HG03432 (cell line): ENCODE data around the gene RBMS1.

Experiments used
- ATAC-seq: cut with Tn5 transposase; IDR thresholded peaks from one replicate; pipeline ENCODE4 v1.9.1; 2021; ENCODE audit warnings: mild to moderate bottlenecking, moderate library complexity; ENCODE audit not compliant: unreplicated experiment

RBMS1 gene

DNA sequence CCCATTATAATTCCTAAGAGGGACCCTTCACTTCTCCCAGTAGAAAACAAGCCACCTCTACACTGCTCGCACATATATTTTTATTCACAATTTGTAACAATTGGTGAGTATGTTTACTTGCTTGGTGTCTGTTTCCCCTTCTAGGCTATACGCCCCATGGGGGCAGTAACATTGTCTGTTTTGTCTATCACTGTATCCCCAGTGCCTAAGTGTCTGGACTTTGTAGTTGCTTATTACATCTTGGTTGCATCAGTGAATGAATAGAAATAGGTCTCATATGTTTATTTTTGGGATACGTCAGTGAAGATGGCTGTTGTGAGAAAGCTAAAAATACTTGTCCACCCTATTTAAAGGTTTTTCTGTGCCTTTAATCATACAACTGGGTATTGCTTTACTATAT lies 206.1 kb downstream of the RBMS1 start:
- no peak for ATAC-seq

DNA sequence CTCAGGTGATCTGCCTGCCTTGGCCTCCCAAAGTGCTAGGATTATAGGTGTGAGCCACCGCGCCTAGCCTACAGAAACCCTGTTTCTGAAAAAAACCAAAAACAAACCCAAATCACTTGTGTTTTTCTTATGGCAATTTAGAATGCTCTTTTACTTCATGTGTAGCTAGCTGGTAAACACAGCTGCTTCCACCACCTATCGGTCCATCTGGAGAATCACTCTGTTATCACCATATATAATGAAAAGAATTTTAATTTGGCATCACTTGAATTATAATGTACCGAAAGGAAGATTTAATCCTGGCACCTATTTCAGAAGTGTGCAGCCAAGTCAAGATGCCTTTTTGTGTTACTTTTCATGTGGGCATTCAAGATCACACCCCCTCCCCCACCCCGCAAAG lies 207.1 kb downstream of the RBMS1 start:
- no peak for ATAC-seq

DNA sequence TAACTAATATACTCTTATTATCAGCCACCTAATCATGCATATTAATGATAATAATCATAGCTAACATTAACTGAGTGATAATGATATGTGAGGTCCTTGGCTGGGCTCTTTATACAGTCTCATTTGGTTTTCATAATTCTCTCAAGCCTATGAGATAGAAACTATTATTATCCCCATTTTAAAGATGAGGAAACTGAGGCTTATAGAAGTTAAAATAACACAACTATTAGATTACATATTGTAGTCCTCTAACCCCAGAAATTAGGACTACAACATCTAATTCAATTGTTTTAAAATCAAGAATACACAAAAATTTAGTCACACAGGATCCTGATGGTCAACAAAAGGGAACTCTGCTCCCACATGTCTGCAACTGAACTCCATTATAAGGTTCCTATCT lies 209.9 kb downstream of the RBMS1 start:
- ATAC-seq = no peak

DNA sequence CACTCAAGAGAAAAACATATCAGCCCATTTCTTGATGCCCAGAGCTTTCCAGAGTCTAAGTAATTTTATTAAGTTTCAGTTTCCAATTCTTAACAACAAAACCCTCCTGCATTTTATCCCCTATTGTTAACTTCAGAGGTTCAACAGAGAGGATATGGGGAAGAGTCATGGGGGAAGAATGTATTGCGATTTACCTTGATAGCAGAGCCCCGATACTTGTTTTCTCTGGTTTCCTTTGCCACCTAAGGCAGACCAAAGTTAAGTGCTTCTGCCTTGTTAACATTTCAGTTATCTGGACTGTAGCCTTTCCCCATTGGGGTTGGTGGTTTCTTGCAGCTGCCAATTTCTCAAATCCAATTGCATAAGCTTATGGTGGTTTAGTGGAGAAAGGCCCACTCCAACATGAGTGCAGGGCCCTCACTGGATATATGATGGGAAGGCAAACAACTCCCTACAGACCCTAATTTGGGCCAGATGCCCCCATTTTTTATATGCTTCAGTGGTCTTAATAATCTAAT lies 211.5 kb downstream of the RBMS1 start:
- no peak for ATAC-seq

DNA sequence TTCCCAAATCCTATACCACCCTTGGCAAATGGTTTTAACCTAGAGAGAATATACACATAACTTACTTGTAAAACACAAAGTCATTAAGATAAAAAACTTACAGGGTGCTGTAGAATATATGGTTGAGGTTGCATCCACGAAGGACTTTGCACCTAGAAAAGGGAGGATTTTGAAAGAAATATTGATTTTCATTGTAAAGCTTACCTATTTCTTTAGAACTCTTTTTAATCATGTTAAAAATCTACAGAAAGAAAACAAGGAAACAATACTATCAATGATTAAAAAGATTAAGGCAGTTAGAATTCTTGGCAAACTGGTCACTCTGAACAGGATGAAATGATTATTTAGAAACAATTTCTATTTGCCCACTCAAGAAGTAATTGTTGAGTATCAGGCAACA lies 212.4 kb downstream of the RBMS1 start:
- ATAC-seq = no peak

DNA sequence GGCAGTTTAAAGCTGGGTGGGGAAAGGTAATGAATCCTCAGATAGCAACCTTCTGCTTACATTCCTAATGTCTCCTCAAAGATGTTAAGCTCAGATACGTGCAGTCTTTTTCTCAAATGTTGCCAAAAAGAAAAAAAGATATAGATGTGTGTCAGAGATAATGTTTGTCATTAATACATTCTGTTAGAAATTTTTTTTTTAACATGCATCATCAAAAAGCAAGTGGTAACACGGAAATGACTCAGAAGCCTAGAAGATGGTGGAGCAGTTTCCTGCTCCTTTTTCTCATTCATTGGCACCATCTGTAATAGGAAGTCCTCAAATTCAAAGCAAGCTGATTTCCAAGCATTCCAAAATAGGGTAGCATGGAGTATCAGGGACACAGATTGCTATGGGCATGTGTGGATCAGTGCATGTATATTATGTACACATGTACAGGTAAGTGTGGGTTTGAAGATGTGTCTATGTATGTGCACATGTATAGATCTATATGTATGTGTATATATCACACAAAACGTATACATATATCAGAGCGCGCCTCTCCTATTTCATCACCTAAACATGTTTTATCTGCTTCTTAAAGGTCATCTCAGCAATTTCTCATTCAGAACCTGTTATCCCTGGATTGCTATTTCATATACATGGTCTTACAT lies 213.7 kb downstream of the RBMS1 start:
- no peak for ATAC-seq

DNA sequence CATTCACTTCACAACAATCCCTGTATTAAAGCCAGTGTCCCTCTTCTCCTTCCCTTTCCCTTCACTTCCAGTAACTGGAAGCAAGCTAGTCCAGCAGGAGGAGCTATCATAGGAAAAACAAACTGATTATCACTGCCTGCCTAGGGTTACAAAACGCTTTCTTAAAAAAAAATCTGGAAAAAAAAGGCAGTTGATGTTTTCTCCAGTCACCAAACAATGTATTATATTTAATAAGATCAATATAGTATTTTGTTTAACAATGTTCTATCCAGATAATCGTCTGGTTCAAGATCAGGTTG lies 214.8 kb downstream of the RBMS1 start:
- no peak for ATAC-seq

DNA sequence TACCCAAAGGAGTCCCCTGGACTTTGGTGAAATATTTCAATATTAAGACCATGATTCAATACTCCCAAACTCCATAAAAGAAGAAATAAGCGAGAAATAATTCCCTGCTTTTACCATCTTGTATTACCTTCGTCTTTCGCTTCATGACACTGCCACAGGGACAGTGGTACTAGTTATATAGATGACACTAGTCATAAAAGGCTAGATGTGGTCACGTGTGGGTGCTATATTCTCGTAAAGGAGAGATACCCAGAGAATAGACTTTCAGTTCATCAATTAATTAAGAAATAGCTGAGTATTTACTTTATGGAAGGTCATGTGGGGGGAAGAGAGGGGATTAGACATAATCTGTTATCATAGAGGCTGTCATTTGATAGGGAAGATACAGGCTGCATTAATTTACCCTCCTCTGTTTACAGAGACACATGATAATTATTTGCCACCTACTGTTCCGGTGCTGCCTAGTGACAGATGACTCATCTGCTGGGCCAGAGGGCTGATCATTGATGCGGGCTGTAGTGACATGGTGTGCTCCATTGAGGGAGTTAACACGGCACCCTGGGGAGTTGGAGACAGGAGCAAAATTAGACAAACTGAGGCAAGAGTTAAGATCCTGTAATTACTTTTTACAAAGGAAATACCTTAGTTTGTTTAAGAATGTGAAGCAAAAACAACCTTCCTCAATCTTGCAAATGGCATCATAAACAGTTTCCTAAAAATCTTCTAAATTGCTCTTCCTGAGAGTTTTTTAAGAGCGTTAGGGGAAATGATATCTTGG lies 215.3 kb downstream of the RBMS1 start:
- peak; percentile 91 for ATAC-seq

DNA sequence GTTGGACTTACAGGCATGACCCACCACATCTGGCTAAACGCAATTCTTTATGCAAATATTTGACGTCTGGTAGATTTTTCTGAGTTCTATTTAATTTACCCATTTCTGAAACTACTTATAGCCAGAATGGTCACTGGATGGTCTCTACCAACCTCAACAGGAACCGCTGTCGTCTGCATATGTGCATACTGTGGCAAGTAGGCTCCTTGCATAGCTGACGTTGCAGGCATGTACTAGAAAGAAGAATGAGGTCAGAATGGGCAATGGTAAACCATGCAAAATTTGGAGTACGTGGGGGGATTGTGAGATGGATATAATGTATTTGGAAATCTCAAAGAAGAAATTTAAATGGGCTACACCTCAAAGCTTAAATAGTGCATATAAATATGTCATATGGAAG lies 216.5 kb downstream of the RBMS1 start:
- no peak for ATAC-seq

DNA sequence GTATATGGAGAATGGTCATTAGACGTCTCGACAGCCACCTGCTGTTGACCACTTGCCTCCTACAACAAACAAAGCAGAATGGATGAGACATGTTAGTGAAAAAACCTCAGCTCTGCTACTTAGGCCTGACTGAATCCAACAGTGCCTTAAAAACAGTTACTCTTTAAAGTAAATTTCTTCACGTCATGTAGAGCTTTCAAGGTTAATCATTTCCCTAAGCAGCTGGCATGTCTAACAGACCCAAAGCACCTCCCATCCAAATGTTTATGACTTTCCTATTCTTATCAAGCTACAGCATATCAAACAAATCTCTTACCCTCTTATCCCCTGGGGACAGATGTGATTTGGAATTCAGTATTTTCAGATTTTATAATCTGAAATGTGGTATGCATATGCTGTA lies 218.0 kb downstream of the RBMS1 start:
- ATAC-seq = no peak

DNA sequence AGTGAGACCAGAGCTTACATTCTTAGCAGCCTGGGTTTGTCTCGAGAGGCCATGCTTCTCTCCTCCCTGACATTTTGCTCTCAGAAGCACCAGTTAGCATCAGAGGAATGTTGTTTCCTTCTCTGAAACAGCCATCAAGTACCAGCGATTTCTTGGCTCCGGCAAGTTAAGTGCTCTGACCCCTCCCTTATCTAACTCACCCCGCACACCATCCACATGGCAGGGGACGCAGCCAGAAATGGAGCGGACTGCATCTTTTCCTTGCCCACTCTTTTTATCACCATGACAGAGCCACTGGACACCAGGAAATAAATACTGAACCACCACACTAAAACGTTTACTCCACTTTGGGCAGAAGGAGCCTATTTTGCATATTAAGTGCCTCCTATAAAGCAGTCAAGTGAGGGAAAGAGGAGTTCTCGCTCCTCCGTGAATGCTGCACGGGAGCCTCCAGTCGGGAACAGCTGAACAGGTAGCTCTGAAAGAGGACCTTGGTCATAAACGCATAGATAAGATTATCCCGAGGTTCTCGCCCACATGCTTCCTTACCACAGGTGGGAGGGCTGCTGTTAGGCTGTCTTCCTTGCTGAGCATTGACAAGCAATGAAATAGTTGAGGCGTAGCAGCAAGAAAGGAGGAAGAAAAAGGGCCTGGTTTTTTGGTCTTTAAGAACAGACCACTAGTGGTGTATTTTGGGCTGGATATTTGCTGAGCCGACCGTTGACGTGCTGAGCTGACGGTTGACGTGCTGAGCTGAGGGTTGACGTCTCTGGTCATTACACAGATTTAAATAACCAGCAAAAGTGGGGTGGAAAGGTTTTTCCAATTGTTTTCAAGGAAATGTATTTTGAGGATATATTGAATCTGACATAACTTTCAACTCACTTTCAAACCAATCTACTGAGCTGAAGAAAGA lies 222.2 kb downstream of the RBMS1 start:
- ATAC-seq = no peak

DNA sequence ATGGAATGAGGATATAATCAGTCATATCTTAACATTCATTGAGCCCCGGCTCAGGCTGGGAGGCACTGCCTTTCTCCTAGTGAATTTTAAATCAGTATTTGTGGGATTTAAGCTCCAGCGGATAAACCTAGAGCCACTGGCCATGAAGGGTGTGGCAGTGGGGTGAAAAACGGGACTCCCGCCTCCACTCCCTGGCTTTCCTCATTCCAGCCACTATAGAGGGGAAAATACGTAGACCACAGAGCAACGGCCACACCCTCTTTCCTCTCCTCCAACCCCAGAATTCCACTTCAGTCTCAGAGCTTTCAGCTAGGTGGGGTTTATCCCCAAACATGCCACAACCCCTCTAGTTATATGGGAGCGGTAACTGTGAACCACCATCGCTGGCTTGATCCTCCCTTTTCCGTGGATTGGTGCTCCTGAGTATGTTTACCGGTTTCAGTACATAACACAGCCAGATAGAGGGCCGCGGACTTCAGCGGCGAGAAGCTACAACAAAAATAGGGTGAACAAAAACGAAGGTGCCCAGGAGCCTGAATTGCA lies 223.0 kb downstream of the RBMS1 start:
- no peak for ATAC-seq

DNA sequence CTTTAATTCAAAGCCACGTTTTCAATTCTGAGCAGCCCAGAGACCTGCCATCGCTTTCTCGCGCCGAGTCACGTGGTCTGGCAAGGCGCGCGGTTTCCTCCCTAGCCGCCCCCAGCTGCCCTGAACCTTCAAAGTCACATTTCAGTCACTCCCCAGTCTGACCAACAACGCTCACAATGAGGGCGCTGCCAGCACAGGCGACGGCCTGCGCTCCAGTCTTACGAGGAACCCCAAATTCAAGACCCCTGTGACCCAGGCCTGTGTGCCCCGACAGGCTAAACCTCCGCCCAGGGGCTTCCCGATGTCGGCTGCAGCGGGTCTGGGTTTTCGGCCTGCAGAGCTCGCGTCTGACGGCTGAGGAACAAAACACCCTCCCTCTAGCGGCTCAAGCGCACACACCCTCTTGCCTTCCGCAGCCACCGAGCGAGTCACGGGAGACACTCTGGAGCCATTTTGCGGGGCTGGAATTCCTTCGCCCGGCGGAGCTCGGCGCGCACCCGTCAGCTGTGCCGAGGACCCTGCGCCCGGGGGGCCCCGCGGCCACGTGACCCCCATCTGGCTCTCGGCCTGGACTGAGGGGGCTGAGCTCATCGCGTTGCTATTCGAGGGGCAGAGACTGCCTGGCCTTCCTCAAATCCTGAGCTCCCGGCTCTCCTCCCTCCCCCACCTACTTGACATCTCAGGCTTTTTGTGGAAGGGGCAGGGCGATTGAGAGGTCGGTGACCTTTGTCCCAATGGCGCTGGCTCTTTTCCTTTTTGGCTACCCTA lies 223.6 kb downstream of the RBMS1 start:
- peak; percentile 95 for ATAC-seq

DNA sequence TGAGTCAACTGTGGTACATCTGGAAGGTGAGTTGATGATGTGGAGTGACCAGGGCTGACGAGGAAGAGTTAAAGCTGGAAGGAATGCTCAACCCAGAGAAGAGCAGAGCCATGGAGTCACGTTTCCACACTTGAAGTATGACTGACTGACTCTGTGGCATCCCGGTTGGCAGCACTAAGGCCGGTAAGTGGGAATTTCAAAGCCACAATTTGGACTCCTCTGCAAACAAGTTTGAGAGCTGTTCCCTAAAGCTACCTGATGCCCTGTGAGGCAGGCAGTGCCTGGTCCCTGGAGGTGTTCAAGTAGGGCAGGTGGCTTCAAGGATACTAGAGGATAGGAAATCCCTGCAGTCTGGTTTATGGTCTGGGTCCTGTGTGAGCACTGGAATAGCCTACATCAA lies 224.2 kb downstream of the RBMS1 start:
- peak; percentile 7 for ATAC-seq

DNA sequence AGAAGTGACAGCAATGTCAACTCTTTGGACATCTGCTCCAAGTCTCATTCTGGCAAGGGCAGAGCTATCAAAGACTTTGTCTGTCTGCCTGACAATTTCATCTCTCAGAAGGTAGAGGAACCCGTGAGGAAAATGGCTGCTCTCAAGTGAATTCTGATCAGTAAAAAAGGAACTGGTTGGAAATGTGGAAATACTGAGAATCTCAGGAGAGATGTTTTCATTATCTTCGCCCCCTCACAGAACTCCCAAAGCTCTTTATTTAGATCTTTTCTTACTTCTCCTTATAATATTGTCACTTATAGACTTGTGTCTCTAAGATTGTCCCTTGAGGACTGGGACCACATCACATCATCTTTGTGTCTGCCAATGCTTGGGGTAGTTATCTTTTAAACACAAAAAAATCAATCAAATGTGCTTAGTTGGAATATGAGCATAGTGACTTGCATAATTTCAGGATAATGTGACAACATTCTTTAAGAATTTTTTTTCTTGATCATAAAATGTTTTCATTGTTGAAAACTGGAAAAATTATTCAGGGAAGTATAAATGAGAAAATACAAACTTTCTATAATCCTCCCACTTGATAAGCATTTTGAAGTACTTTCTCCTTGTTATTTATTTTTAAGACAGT lies 225.3 kb downstream of the RBMS1 start:
- no peak for ATAC-seq

DNA sequence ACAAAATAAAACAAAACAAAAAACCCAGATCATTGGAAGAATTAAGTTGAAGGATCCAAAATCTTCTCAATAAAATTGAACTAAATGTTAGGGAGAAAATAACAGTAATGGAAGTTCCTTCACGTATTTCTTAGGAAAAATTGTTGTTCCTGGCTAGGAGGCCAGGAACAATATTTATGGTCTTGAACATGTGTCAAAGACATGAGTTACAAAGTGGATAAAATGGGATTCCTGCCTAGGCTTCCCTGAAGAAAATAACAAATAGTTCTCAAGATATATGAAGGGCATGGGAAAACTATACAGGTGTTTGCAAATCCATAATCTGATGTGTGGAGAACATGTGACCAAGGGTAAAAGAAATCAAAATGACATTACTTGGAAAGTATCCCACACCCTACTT lies 225.9 kb downstream of the RBMS1 start:
- ATAC-seq = no peak

DNA sequence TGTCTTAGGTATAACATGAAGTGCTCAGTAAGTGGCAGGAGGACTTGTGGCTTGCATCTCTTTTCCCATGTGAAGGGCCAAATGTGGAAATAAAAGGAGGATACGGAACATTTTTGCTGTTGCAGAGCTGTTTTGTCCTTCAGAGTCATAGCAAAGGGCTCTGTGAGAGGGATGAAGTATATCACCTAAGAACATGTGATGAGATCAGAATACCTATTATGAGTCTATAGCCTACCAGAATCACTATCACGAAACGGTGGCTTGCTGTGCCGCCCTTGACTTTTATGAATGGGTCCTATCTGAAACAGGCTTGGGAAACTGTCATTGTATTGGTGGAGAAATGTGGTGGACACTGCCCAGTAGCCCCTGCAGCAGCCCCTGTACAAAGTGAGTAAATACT lies 226.6 kb downstream of the RBMS1 start:
- no peak for ATAC-seq

DNA sequence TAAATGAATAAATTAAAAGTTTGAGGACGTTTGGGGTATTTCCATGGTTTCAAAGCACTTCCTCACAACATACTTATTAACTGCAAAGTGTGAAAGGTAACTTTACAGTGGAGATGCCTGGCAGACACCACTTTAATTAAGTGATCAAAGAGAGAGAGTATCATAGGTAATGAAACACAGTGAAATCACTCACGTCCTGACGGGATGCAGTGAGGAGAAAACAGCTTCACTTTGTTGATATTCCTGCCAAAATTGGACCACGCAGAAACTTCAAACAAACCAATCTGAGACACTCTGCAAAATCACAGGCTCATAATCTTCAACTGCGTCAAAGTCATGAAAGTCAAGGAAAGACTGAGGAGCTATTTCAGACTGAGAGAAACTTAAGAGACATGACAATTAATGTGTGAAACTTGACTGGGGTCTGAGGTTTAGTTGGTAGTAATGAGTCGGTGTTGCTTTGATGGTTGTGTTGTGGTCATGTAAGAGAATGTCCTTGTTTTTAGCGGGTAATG lies 227.5 kb downstream of the RBMS1 start:
- ATAC-seq = peak; percentile 23

DNA sequence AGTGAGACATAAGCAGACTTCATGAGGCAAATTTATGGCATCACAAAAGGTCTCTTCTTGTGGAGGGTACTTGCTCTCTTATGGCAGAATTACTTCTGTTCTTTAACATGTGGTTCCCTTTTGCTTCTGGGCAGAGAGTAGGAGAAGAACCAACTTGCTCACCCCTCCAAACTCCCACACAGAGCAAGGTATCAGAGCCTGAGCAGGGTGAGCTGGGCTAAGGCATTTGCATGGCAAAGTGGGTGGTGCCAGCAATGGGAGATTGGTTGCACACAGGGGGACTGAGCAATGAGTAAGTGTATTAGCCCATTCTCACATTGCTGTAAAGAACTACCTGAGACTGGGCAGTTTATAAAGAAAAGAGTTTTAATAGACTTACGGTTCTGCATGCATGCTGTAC lies 229.3 kb downstream of the RBMS1 start:
- ATAC-seq = no peak

DNA sequence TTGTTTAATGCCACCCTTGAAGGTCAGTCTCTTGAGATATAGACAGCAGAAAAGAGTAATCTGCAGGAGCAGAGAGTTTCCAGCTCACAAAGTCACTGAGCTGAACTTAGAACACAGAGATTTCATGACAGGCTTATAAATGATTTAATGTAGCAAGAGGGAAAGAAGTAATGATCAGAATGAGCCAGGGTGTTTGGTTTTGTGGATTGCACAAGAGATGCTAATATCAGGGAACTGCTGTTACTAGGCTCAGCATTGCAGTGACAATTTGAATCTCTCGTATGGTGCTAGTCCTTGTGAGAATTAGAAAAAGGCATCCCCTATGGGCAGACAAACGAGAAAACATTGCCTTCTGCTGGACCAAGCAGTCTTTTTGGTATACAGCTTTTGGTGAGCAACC lies 231.9 kb downstream of the RBMS1 start:
- ATAC-seq = no peak
